ENCODE measurements around the gene CTU2. TPM values are rescaled to one million over a fixed set of nuclear protein-coding genes. Genes with fewer than 3 reads are reported as not detected.
A peak's percentile ranks its signal among the peaks of the same experiment; 100 is the strongest.

Gene CTU2
- polyA plus RNA-seq, 1 experiment: 16.9 TPM

DNA sequence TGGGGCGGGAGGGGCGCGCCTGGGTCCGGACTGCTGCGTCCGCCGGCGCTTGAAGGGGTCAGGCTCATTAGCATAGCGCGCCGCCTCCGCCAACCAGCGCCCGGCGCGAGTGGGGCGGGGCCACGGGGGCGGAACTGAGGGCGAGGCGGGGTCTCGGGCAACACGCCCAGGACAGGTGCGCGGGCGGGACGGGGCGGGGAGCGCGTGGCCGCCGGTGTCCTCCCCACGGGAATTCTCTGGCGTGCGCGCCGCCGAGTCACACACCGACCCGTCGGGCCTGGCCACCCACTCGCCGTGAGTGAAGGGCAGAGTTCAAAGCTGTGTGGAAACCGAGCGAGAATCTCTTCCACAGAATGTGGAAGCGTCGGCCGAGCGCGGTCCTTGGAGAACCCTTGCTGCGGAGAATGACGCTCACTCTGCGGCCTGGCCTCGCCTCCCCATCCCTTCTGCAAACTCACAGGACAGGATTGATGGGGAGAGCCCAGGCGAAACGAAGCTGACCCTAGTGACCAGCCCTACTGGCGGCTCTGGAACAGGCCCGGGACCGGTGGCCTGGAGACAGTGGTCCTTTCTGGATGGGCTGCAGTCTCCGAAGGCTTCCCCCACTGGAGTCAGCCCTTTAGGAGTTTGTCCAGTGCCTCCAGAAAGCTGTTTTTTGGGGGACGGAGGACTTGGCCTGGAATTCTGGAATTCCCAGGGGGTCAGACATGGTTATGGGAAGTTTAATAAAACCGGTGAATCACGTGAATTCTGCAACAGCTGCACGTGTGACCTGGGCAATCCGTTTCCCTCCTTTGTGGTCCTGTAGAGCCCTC lies 19.7 kb upstream of the CTU2 start, which contains the start of gene SNAI3:
SNAI3 (minus strand) TSS at position 69 of the 815 bp plus-strand sequence. CDS start 101 bp downstream, outside the sequence.
- DNase-seq (ENCODE audit: low read depth): no peak
- TF ChIP-seq, protein P1, sequence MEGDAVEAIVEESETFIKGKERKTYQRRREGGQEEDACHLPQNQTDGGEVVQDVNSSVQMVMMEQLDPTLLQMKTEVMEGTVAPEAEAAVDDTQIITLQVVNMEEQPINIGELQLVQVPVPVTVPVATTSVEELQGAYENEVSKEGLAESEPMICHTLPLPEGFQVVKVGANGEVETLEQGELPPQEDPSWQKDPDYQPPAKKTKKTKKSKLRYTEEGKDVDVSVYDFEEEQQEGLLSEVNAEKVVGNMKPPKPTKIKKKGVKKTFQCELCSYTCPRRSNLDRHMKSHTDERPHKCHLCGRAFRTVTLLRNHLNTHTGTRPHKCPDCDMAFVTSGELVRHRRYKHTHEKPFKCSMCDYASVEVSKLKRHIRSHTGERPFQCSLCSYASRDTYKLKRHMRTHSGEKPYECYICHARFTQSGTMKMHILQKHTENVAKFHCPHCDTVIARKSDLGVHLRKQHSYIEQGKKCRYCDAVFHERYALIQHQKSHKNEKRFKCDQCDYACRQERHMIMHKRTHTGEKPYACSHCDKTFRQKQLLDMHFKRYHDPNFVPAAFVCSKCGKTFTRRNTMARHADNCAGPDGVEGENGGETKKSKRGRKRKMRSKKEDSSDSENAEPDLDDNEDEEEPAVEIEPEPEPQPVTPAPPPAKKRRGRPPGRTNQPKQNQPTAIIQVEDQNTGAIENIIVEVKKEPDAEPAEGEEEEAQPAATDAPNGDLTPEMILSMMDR (IDR thresholded peaks at IDR 0.05; ENCODE audit: insufficient read depth, low read depth, low read length): no peak
- ChIA-PET CTCF (interaction anchor here (0.9 to 2.2 kb wide), 5 partner anchors 9 to 23 kb away, joined by 3 to 10 read pairs (median 3); no protein-coding TSS in a partner anchor), POLR2A (no interaction called here)
- Histone ChIP-seq H3K36me3 (ENCODE audit: control insufficient read depth, insufficient read depth, low read length) (no peaks in the 10 kb centered on the region), H3K27me3 (ENCODE audit: control insufficient read depth, insufficient read depth, low read length) (peaks cover 14% of the 10 kb centered on the region), H3K4me3 (ENCODE audit: low read depth, low read length) (peak within 1 kb of the TSS; percentile 47)

DNA sequence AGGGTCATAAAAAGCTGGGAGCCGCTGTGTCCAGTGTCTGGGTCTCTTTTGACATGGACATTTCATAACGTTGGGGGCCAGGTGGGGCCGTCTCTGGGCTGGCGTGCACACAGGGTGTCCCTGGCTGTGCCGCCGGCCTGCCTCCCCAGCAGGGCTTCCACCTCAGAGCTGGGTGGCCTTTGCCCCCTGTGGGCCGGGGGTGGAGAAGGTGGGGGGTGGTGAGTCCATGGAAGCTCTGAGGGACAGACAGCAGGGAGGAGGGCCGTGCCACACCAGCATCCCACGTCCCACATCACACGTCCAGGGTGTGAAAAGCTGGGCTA lies 19.1 kb upstream of the CTU2 start:
- Histone ChIP-seq H3K27me3 (ENCODE audit: control insufficient read depth, insufficient read depth, low read length) (peaks cover 14% of the 10 kb centered on the region), H3K36me3 (ENCODE audit: control insufficient read depth, insufficient read depth, low read length) (no peaks in the 10 kb centered on the region), H3K4me3 (ENCODE audit: low read depth, low read length) (no peak overlapping the region)
- ChIA-PET POLR2A (no interaction called here), CTCF (interaction anchor here (0.9 to 1.1 kb wide), 3 partner anchors 9 to 23 kb away, joined by 3 read pairs; no protein-coding TSS in a partner anchor)
- TF ChIP-seq, protein P1 (IDR thresholded peaks at IDR 0.05; ENCODE audit: insufficient read depth, low read depth, low read length): no peak
- DNase-seq (ENCODE audit: low read depth): no peak

DNA sequence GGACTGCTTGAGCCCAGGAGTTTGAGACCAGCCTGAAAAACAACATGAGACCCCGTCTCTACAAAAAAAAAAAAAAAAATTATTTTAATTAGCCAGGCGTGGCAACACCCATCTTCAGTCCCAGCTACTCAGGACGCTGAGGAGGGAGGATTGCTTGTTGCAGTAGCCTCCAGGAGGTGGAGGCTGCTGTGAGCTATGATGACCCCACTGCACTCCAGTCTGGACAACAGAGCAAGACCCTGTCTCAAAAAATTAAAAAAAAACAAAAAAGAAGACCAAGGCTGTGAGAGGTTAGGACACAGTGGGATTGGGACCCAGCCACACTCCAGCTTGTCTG lies 18.7 kb upstream of the CTU2 start:
- no peak for DNase-seq (ENCODE audit: low read depth)
- TF ChIP-seq, protein P1 (IDR thresholded peaks at IDR 0.05; ENCODE audit: insufficient read depth, low read depth, low read length): no peak
- Histone ChIP-seq H3K4me3 (ENCODE audit: low read depth, low read length) (no peak overlapping the region), H3K27me3 (ENCODE audit: control insufficient read depth, insufficient read depth, low read length) (peaks cover 14% of the 10 kb centered on the region), H3K36me3 (ENCODE audit: control insufficient read depth, insufficient read depth, low read length) (no peaks in the 10 kb centered on the region)
- CTCF ChIA-PET: interaction anchor here (1.0 to 1.1 kb wide), 2 partner anchors 10 to 24 kb away, joined by 3 read pairs; no protein-coding TSS in a partner anchor
- POLR2A ChIA-PET: no interaction called here

DNA sequence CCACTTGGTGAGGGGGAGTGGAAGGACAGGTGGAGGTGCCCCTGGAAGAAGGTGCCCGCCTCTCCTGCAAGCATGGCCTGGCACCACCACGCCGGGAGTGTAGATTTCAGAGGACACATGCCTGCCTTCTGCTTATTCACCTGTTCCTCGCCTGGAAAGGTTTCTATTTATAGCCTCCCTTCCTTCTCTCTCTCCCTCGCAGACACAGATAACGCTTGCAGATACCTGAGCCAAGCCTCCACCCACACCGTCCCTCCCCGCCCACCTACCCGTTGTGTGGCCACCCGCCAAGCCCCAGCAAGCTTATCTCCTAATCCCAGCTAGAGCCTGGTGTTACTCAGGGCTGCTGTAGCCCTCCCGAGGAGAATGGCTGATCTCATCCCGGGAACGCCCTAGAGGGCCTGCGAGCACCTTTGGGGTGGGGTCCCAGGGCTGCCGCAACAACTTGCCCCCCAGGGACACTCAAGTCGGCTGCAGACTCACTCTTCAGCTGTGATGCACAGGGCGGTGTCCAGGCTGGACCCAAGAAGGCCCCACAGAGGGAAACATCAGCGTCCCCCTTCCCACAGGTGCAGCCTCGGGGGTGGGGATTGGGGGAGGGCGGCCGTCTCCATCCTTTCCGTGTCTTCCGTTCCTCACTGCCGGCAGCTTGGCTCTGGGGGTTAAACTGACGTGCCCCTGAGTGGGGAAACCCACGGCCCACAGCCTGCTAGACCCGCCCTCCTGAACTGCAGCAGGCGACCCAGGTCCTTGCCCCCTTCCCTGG lies 18.1 kb upstream of the CTU2 start:
- POLR2A ChIA-PET: no interaction called here
- no peak for DNase-seq (ENCODE audit: low read depth)
- Histone ChIP-seq H3K27me3 (ENCODE audit: control insufficient read depth, insufficient read depth, low read length) (peaks cover 14% of the 10 kb centered on the region), H3K4me3 (ENCODE audit: low read depth, low read length) (no peak overlapping the region), H3K36me3 (ENCODE audit: control insufficient read depth, insufficient read depth, low read length) (no peaks in the 10 kb centered on the region)
- CTCF ChIA-PET: no interaction called here
- TF ChIP-seq, protein P1 (IDR thresholded peaks at IDR 0.05; ENCODE audit: insufficient read depth, low read depth, low read length): no peak

Measured in BJ (cell line).